MCF 10A (cell line): ENCODE data around the gene PIGZ. TPM values are rescaled to one million over a fixed set of nuclear protein-coding genes. Genes with fewer than 3 reads are reported as not detected.
"Not testable (repeated sequence)": the region's sequence is repeated elsewhere in the genome, so short reads cannot be mapped to it uniquely, and the experiment has no call there.

ENCODE experiments used
- BruUV-seq: library from RNA; stranded (reverse); fragments of 400-500 nt; replicated peaks from 2 replicates; lab custom pipeline; 2021; lab: Mats Ljungman, UMichigan
- CTCF ChIA-PET: fragments of 300-600 bp; sonication (Branson Sonifier 250); formaldehyde crosslinking; extraction: SDS; loops from one replicate; lab custom pipeline; 2021; ENCODE audit warnings: antibody characterized with exemption, inconsistent platforms; lab: Yijun Ruan, JAX
- POLR2A ChIA-PET: fragments of 300-600, 350-650 bp; sonication (Branson Sonifier 250); formaldehyde crosslinking; extraction: SDS; loops from one replicate; lab custom pipeline; 2020; ENCODE audit warnings: antibody characterized with exemption, inconsistent platforms; lab: Yijun Ruan, JAX
- DNase-seq: peaks from one replicate; pipeline ENCODE4 v3.0.0-alpha.2; 2018; ENCODE audit not compliant: unreplicated experiment
- H3K27ac Mint-ChIP-seq: one replicate; pipeline ENCODE4 v1.8.0; 2022; ENCODE audit warnings: mild to moderate bottlenecking, low read depth, mixed read lengths; ENCODE audit not compliant: unreplicated experiment
- H3K27me3 Mint-ChIP-seq: one replicate; pipeline ENCODE4 v1.8.0; 2022; ENCODE audit warnings: mixed read lengths; ENCODE audit not compliant: insufficient read depth, unreplicated experiment
- H3K36me3 Mint-ChIP-seq: one replicate; pipeline ENCODE4 v1.8.0; 2022; ENCODE audit warnings: mild to moderate bottlenecking, moderate library complexity, mixed read lengths; ENCODE audit not compliant: insufficient read depth, unreplicated experiment
- H3K4me1 Mint-ChIP-seq: one replicate; pipeline ENCODE4 v1.8.0; 2022; ENCODE audit warnings: mixed read lengths; ENCODE audit not compliant: insufficient read depth, unreplicated experiment
- H3K4me3 Mint-ChIP-seq: one replicate; pipeline ENCODE4 v1.8.0; 2022; ENCODE audit warnings: mild to moderate bottlenecking, moderate library complexity, mixed read lengths; ENCODE audit not compliant: unreplicated experiment
- H3K9me3 Mint-ChIP-seq: one replicate; pipeline ENCODE4 v1.8.0; 2022; ENCODE audit warnings: mixed read lengths; ENCODE audit not compliant: unreplicated experiment
- intact Hi-C: fragments of 100-400 bp; cut with micrococcal nuclease; formaldehyde crosslinking; loops from 2 replicates; pipeline ENCODE4 v1.14.1; 2022
- total RNA-seq: library from RNA; stranded (reverse); gene quantifications from 2 replicates; pipeline ENCODE4 v1.2.3, GENCODE V29; 2022
- TF ChIP-seq, protein P1 (sequence below): fragments of 200-600 bp; IDR thresholded peaks from one replicate; pipeline ENCODE4 v1.8.0; 2022; ENCODE audit warnings: antibody characterized with exemption, mild to moderate bottlenecking; ENCODE audit not compliant: unreplicated experiment

The PIGZ gene
- total RNA-seq, 1 experiment from 2014 or later: 5.2 TPM

GRCh38 chr3:196947136-196947859 is 21.3 kb downstream of the PIGZ start:
- H3K36me3 Mint-ChIP-seq: peaks cover 21% of the 10 kb centered on the region
- BruUV-seq: no TSS peak
- H3K27ac Mint-ChIP-seq: no peak overlapping the region
- no peaks in the 10 kb centered on the region for H3K27me3 Mint-ChIP-seq
- peaks cover 6% of the 10 kb centered on the region for H3K4me1 Mint-ChIP-seq
- ChIA-PET CTCF (no interaction called here), POLR2A (interaction anchor here (1.4 kb wide), 1 partner anchor 80 kb away, joined by 3 read pairs; the partner anchor contains the start of gene SENP5)
- H3K4me3 Mint-ChIP-seq: no peak overlapping the region
- TF ChIP-seq, protein P1, sequence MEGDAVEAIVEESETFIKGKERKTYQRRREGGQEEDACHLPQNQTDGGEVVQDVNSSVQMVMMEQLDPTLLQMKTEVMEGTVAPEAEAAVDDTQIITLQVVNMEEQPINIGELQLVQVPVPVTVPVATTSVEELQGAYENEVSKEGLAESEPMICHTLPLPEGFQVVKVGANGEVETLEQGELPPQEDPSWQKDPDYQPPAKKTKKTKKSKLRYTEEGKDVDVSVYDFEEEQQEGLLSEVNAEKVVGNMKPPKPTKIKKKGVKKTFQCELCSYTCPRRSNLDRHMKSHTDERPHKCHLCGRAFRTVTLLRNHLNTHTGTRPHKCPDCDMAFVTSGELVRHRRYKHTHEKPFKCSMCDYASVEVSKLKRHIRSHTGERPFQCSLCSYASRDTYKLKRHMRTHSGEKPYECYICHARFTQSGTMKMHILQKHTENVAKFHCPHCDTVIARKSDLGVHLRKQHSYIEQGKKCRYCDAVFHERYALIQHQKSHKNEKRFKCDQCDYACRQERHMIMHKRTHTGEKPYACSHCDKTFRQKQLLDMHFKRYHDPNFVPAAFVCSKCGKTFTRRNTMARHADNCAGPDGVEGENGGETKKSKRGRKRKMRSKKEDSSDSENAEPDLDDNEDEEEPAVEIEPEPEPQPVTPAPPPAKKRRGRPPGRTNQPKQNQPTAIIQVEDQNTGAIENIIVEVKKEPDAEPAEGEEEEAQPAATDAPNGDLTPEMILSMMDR: peak; percentile 14
- intact Hi-C loops: no loop called here
- DNase-seq: no peak
- H3K9me3 Mint-ChIP-seq: no peaks in the 10 kb centered on the region

- BruUV-seq, H3K27me3 Mint-ChIP-seq, H3K4me1 Mint-ChIP-seq, intact Hi-C loops, DNase-seq, H3K9me3 Mint-ChIP-seq, CTCF ChIA-PET: not testable (repeated sequence)
- Mint-ChIP-seq H3K4me3 (peak overlapping the region; percentile 80), H3K36me3 (peaks cover 35% of the 10 kb centered on the region), H3K27ac (peak overlapping the region; percentile 88)
- POLR2A ChIA-PET: interaction anchor here (0.7 to 3.4 kb wide), 4 partner anchors 25 to 204 kb away, joined by 3 to 35 read pairs (median 17); partner anchors contain the start of genes PAK2 and PIGZ
Observed at GRCh38 chr3:196944037-196944790, 24.4 kb downstream of the PIGZ start.

GRCh38 chr3:196942915-196943277 is 25.7 kb downstream of the PIGZ start:
- no peaks in the 10 kb centered on the region for H3K9me3 Mint-ChIP-seq

GRCh38 chr3:196942226-196942914 is 26.3 kb downstream of the PIGZ start, which contains the start of gene NCBP2:
NCBP2 (minus strand) TSS chr3:196942528; CDS start chr3:196942503, 25 bp downstream.
- no TSS peak for BruUV-seq
- Mint-ChIP-seq H3K9me3 (no peaks in the 10 kb centered on the region), H3K4me1 (peaks cover 6% of the 10 kb centered on the region), H3K27ac (peak within 1 kb of the TSS; percentile 88), H3K27me3 (no peaks in the 10 kb centered on the region), H3K36me3 (peaks cover 53% of the 10 kb centered on the region), H3K4me3 (peak within 1 kb of the TSS; percentile 80)
- intact Hi-C loops: loop anchor here (1.0 to 2.0 kb wide), 3 partner anchors 104 to 333 kb away; partner anchors contain the start of genes CEP19 and PIGX
- DNase-seq: peak; percentile 97
- ChIA-PET CTCF (interaction anchor here (0.5 to 1.7 kb wide), 9 partner anchors 11 to 333 kb away, joined by 3 to 7 read pairs (median 4); partner anchors contain the start of gene SENP5), POLR2A (interaction anchor here (0.6 to 3.4 kb wide), 39 partner anchors 10 to 1838 kb away, joined by 3 to 56 read pairs (median 4); partner anchors contain the start of genes CEP19, FBXO45, PAK2 and PCYT1A)
- TF ChIP-seq, protein P1: peak; percentile 55

More at GRCh38 chr3:196942915-196943277, 25.7 kb downstream of the PIGZ start:
- Mint-ChIP-seq H3K27me3 (no peaks in the 10 kb centered on the region), H3K27ac (peak overlapping the region; percentile 88), H3K36me3 (peaks cover 48% of the 10 kb centered on the region), H3K4me1 (peaks cover 6% of the 10 kb centered on the region), H3K4me3 (peak overlapping the region; percentile 80)
- POLR2A ChIA-PET: interaction anchor here (0.6 to 3.4 kb wide), 26 partner anchors 10 to 578 kb away, joined by 3 to 56 read pairs (median 4); partner anchors contain the start of genes CEP19, FBXO45, PAK2 and PIGX
- TF ChIP-seq, protein P1: no peak
- TSS peak; percentile 81 for BruUV-seq
- intact Hi-C loops: loop anchor here (1.0 to 2.0 kb wide), 3 partner anchors 104 to 334 kb away; partner anchors contain the start of genes CEP19 and PIGX
- peak; percentile 17 for DNase-seq
- CTCF ChIA-PET: interaction anchor here (0.6 to 1.7 kb wide), 6 partner anchors 27 to 333 kb away, joined by 3 to 7 read pairs (median 4); partner anchors contain the start of gene SENP5
